Vagina (tissue), 2 donors: ENCODE data around the gene CLTRN. TPM values are rescaled to one million over a fixed set of nuclear protein-coding genes. Genes with fewer than 3 reads are reported as not detected.

ENCODE experiments used
- DNase-seq, 2 donors: peaks; one replicate each; pipeline ENCODE4 v3.0.0-alpha.2; 2017; ENCODE audit errors: extremely low spot score in 2 of 2
- H3K27ac ChIP-seq: fragments of 200-600 bp; sonication (generic); one replicate; pipeline ENCODE4 v1.5.1; 2019
- H3K27me3 ChIP-seq: fragments of 200-600 bp; sonication (generic); one replicate; pipeline ENCODE4 v1.5.1; 2019
- H3K36me3 ChIP-seq, 2 donors: fragments of 200-600 bp; sonication (generic); one replicate each; pipeline ENCODE4 v1.5.1; 2017 to 2019
- H3K4me1 ChIP-seq: fragments of 200-600 bp; sonication (generic); one replicate; pipeline ENCODE4 v1.5.1; 2019
- H3K4me3 ChIP-seq, 2 donors: fragments of 200-600 bp; sonication (generic); 1 replicate in 1 of 2; 2 replicates in 1 of 2; pipeline ENCODE4 v1.5.1; 2016 to 2019
- H3K9me3 ChIP-seq: fragments of 200-600 bp; sonication (generic); one replicate; pipeline ENCODE4 v1.5.1; 2019
- CTCF ChIP-seq, 3 experiments: fragments of 450-650 bp in 2 of 3; fragments of 200-600 bp in 1 of 3; sonication (generic) in 1 of 3; IDR thresholded peaks; one replicate each; pipeline ENCODE4 v1.5.1; 2017 to 2019; ENCODE audit warnings: antibody characterized with exemption in 3 of 3, mild to moderate bottlenecking in 2 of 3, moderate library complexity in 2 of 3
- POLR2A ChIP-seq, 2 donors: fragments of 450-650 bp; IDR thresholded peaks; one replicate each; pipeline ENCODE4 v1.6.1; 2017; ENCODE audit warnings: antibody characterized with exemption in 2 of 2, mild to moderate bottlenecking in 2 of 2, moderate library complexity in 2 of 2
- POLR2AphosphoS5 ChIP-seq, 2 donors: sonication (generic); formaldehyde crosslinking; IDR thresholded peaks; one replicate each; pipeline ENCODE4 v1.9.0; 2017; ENCODE audit warnings: antibody characterized with exemption in 2 of 2, mild to moderate bottlenecking in 2 of 2, low read depth in 1 of 2; ENCODE audit not compliant: insufficient read depth in 1 of 2
- intact Hi-C: fragments of 100-400 bp; cut with DNase I; formaldehyde crosslinking; loops from one replicate; pipeline ENCODE4 v1.15.1; 2023
- total RNA-seq: library from RNA; depleted of rRNA; stranded (reverse); fragments of >200 nt; gene quantifications from one replicate; pipeline ENCODE4 v1.2.3, GENCODE V29; 2016

The CLTRN gene
- total RNA-seq, 1 donor from 2014 or later, result not detected

GRCh38 chrX:15579778-15580747 lies 84.5 kb downstream of the CLTRN start:
- TF ChIP-seq CTCF (IDR thresholded peaks at IDR 0.05) (no peak), POLR2AphosphoS5 (IDR thresholded peaks at IDR 0.05; ENCODE audit: insufficient read depth in 1 of 2, low read depth in 1 of 2) (no peak), POLR2A (IDR thresholded peaks at IDR 0.05) (no peak)
- intact Hi-C loops, result loop anchor here (10.0 kb wide), 1 partner anchor 945 kb away; no protein-coding TSS in a partner anchor
- DNase-seq, result no peak
- no peaks in the 10 kb centered on the region for H3K9me3 ChIP-seq
- H3K36me3 ChIP-seq, result no peaks in the 10 kb centered on the region
- no peaks in the 10 kb centered on the region for H3K4me1 ChIP-seq
- H3K27ac ChIP-seq, result no peak overlapping the region
- H3K4me3 ChIP-seq, result no peak overlapping the region
- H3K27me3 ChIP-seq, result no peaks in the 10 kb centered on the region

Other genes starting within 250 kb of the CLTRN start
- gene PIR, start 171.5 kb downstream of the CLTRN start, total RNA-seq, result 24.1 TPM
- gene BMX, start 164.0 kb downstream of the CLTRN start, total RNA-seq, result 2.0 TPM
- 0.49 TPM for gene ACE2, start 63.8 kb downstream of the CLTRN start, total RNA-seq
- gene CA5B, start 73.5 kb upstream of the CLTRN start, total RNA-seq, result 24.6 TPM
- gene ZRSR2, start 125.7 kb upstream of the CLTRN start, total RNA-seq, result 12.5 TPM
- gene AP1S2, start 190.0 kb upstream of the CLTRN start, total RNA-seq, result 18.9 TPM